Kidney epithelial cell (primary cell): ENCODE results near the gene RAB20. TPM values are rescaled to one million over a fixed set of nuclear protein-coding genes. Genes with fewer than 3 reads are reported as not detected.

Experiments used
- DNase-seq: peaks from one replicate; pipeline ENCODE4 v3.0.0-alpha.2; 2010; ENCODE audit warnings: low read depth
- H3K27me3 ChIP-seq: 2 replicates; pipeline ENCODE4 v1.6.0; 2011; ENCODE audit warnings: low read length; ENCODE audit not compliant: control insufficient read depth, insufficient read depth
- H3K36me3 ChIP-seq: 2 replicates; pipeline ENCODE4 v1.5.1; 2011; ENCODE audit warnings: low read length; ENCODE audit not compliant: control insufficient read depth, insufficient read depth
- H3K4me3 ChIP-seq: 2 replicates; pipeline ENCODE4 v1.5.1; 2011; ENCODE audit warnings: low read depth, mild to moderate bottlenecking, control low read depth, low read length
- total RNA-seq: library from RNA; depleted of rRNA; stranded (reverse); fragments of >200 nt; gene quantifications from 2 replicates; pipeline ENCODE4 v1.2.3, GENCODE V29; 2015
- TF ChIP-seq, protein P1 (sequence below): IDR thresholded peaks from 2 replicates; pipeline ENCODE4 v1.5.1; 2011; ENCODE audit warnings: mild to moderate bottlenecking, moderate library complexity, low read length, control low read depth, inconsistent platforms; ENCODE audit not compliant: insufficient read depth, poor library complexity, severe bottlenecking

RAB20 gene
- total RNA-seq, 1 donor from 2014 or later, result 7.4 TPM

DNA sequence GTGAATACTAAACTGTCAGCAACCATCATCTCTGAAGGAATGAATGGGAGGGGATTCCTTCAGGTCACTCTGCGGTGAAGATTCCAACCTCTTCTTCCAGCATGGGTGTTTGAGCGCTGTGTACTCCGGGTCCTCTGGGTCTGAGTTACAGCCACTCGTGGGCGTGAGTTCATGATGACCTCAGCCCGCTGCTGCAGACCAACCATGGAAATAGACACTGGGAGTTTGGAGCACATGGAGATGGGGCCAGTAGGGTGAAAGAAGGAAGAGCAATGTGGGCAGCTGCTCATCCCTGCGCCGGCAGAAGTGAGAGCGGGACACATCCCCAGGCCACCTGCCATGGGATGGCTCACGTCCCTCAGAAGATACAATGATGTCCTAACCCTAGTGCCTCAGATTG lies 16.8 kb upstream of the RAB20 start:
- TF ChIP-seq, protein P1, sequence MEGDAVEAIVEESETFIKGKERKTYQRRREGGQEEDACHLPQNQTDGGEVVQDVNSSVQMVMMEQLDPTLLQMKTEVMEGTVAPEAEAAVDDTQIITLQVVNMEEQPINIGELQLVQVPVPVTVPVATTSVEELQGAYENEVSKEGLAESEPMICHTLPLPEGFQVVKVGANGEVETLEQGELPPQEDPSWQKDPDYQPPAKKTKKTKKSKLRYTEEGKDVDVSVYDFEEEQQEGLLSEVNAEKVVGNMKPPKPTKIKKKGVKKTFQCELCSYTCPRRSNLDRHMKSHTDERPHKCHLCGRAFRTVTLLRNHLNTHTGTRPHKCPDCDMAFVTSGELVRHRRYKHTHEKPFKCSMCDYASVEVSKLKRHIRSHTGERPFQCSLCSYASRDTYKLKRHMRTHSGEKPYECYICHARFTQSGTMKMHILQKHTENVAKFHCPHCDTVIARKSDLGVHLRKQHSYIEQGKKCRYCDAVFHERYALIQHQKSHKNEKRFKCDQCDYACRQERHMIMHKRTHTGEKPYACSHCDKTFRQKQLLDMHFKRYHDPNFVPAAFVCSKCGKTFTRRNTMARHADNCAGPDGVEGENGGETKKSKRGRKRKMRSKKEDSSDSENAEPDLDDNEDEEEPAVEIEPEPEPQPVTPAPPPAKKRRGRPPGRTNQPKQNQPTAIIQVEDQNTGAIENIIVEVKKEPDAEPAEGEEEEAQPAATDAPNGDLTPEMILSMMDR, result no peak
- Histone ChIP-seq H3K27me3 (peaks cover 17% of the 10 kb centered on the region), H3K4me3 (no peak overlapping the region), H3K36me3 (no peaks in the 10 kb centered on the region)
- no peak for DNase-seq

DNA sequence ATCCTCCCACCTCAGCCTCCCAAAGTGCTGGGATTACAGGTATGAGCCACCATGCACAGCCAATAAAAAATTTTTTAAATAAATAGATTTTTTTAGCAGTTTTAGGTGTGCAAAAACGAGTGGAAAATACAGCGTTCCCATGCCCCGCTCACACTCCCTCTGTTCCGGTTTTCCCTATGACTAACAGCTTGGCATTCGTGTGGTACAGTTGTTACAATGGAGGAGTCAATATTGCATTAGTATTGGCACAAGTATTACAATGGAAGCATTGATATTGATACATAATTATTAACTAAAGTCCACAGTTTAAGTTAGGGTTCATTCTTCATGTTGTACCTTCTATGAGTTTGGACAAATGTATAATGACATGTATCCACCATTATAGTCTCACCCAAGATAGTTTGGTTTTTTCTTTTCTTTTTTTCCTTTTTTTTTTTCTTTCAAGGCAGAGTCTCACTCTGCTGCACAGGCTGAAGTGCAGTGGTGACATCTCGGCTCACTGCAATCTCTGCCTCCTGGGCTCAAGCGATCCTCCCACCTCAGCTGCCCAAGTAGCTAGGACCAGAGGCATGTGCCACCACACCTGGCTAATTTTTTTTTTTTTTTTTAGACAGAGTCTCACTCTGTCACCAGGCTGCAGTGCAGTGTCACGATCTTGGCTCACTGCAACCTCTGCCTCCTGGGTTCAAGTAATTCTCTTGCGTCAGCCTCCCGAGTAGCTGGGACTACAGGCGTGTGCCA lies 15.4 kb upstream of the RAB20 start:
- H3K27me3 ChIP-seq, result peaks cover 23% of the 10 kb centered on the region
- H3K4me3 ChIP-seq, result no peak overlapping the region
- no peaks in the 10 kb centered on the region for H3K36me3 ChIP-seq
- no peak for DNase-seq
- TF ChIP-seq, protein P1, result no peak

DNA sequence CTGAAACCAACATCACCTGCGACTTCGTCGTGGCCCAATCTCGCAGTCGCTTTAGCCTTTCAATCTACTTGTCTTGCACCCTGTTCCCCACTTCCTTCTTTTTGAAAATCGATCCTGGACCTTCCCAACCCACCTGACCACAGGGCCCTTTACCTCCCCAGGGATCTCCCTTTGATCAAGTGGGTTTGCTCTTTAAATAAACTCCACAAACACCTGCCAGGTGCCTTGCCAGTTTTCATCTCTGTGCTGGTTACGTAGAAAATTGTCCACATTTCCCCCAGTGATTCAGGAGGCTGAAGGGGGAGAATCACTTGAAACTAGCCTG lies 14.5 kb upstream of the RAB20 start:
- DNase-seq, result no peak
- peaks cover 26% of the 10 kb centered on the region for H3K27me3 ChIP-seq
- no peaks in the 10 kb centered on the region for H3K36me3 ChIP-seq
- TF ChIP-seq, protein P1, result no peak
- H3K4me3 ChIP-seq, result no peak overlapping the region

DNA sequence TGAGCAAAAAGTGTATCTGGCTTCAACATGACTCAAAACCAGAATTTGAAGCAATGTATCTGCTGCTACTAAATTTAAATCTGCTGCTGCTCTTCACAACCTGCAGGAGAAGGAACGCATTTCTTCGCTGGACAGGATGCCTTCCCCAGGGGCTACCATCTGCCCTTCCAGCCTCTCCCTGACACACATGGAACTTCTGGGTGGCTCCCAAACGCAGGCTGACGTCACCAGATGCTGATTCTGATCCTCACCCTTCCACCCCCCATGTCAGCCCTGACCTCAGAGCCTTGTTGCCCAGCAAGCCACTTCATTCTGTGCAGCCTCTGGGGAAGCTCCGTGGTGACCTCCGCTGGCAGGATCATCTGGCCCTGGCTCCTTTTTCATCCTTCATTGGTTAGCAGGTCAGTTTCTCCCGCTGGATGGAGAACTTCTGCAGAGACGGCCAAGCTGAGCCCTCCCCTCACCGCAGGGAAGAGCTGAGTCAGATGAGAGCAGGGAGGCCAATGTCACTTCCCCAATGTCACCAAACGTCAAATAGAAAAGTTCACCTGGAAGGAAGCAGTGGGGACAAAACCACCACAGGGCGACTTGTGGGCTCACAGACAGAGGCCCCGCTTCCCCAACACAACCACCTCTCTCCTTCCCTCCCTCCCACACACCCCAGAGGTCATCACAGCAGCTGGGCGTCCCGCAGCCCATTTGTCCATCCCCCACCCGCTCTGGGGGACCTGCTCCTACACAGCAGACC lies 14.0 kb upstream of the RAB20 start:
- Histone ChIP-seq H3K4me3 (no peak overlapping the region), H3K27me3 (peaks cover 26% of the 10 kb centered on the region), H3K36me3 (no peaks in the 10 kb centered on the region)
- TF ChIP-seq, protein P1, result no peak
- DNase-seq, result no peak

DNA sequence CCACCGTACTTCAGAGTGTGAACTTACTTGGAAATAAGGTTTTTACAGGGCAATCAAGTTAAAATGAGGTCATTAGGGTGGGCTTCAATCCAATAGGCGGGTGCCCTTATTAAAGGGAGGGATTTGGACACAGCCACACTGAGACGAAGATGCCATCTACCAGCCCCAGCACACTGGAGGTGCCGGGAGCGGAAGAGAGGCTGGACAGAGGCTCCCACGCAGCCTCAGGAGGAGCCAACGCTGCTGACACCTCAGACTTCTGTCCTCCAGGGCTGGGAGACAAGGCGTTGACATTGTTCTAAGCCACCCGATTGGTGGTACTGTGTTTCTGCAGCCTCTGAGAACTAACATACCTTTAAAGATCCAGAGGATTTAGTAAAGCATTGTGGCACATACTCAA lies 12.6 kb upstream of the RAB20 start:
- Histone ChIP-seq H3K27me3 (peaks cover 26% of the 10 kb centered on the region), H3K36me3 (no peaks in the 10 kb centered on the region), H3K4me3 (no peak overlapping the region)
- TF ChIP-seq, protein P1, result no peak
- DNase-seq, result no peak
